Neural crest cell (in vitro differentiated cells): ENCODE results near the gene RPAIN. TPM values are rescaled to one million over a fixed set of nuclear protein-coding genes. Genes with fewer than 3 reads are reported as not detected.

Experiments
- DNase-seq: peaks from one replicate; pipeline ENCODE4 v3.0.0; 2021; ENCODE audit warnings: low read depth, mixed read lengths, low spot score
- H3K27ac Mint-ChIP-seq: one replicate; pipeline ENCODE4 v1.8.0; 2021; ENCODE audit warnings: mild to moderate bottlenecking, mixed read lengths; ENCODE audit not compliant: unreplicated experiment
- H3K27me3 Mint-ChIP-seq: 2 replicates; pipeline ENCODE4 v1.8.0; 2021; ENCODE audit warnings: low read depth, mild to moderate bottlenecking, mixed read lengths
- H3K36me3 Mint-ChIP-seq: 2 replicates; pipeline ENCODE4 v1.8.0; 2021; ENCODE audit warnings: low read depth, mild to moderate bottlenecking, mixed read lengths
- H3K4me1 Mint-ChIP-seq: 2 replicates; pipeline ENCODE4 v1.8.0; 2021; ENCODE audit warnings: mixed read lengths
- H3K4me3 Mint-ChIP-seq: one replicate; pipeline ENCODE4 v1.8.0; 2021; ENCODE audit warnings: mild to moderate bottlenecking, mixed read lengths
- H3K9me3 Mint-ChIP-seq: 2 replicates; pipeline ENCODE4 v1.8.0; 2021; ENCODE audit warnings: mixed read lengths
- total RNA-seq: library from RNA; stranded (reverse); gene quantifications from 2 replicates; pipeline ENCODE4 v1.2.1, GENCODE V29; 2021
- TF ChIP-seq, protein P1 (sequence below): fragments of 200-600 bp; sonication (generic); conservative IDR thresholded peaks from 2 replicates; pipeline ENCODE4 v1.5.0; 2021; ENCODE audit warnings: antibody characterized with exemption, mild to moderate bottlenecking

The RPAIN gene
- total RNA-seq, 1 donor from 2014 or later: 103 TPM

DNA sequence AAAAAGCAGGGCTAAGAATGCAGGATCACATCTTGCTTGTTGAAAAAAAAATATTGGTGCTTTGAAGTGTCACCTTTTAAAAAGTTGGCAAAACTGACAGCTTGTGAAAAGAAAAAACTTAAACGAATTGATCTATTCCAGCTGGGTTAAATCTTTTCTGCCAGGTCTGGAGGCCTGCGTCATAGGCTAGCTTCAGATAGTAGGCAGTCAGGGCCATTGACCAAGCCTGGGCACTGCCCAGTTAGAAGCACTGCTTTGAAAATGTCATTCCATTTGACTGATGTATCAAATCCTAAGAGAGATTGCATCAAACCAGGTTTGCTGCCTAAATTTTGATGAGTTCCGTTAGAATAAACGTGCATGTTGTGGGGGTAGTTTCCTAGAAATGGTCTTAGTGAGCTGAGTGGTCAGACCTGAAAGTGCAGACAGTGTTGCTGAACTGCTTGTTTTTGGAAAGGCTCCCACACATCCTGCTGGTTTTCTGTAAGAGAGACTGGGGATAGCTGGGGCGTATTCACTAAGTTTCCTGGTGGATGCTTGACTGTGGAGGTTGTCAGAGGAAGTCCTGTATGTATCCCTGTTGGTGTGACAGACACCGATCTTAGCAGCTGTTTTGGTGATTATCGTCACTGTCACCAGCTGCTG lies 39.4 kb upstream of the RPAIN start:
- Mint-ChIP-seq H3K36me3 (peaks cover 40% of the 10 kb centered on the region), H3K4me1 (no peaks in the 10 kb centered on the region), H3K9me3 (no peaks in the 10 kb centered on the region)

DNA sequence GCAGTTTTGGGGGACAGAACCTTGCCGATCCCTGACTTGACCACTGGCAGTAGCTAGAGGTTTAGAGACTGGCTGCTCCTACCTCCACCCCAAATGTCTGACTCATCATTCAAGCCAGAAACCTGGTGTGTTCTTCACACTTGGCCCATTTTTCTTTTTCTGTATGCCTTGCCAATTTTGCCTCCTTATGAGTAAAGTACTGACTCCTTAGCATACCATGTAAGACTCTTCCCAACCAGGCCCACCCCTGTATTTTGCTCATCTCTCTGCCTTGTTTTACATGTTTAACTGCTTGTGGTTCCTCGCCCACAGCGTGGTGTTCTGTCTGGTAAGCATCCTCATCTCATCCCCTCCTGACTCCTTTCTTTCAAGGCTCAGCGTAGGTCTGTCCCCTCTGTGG lies 38.4 kb upstream of the RPAIN start:
- Mint-ChIP-seq H3K36me3 (peaks cover 40% of the 10 kb centered on the region), H3K27me3 (no peaks in the 10 kb centered on the region), H3K9me3 (no peaks in the 10 kb centered on the region), H3K27ac (no peak overlapping the region), H3K4me1 (no peaks in the 10 kb centered on the region), H3K4me3 (peak overlapping the region; percentile 20)
- DNase-seq: no peak
- TF ChIP-seq, protein P1, sequence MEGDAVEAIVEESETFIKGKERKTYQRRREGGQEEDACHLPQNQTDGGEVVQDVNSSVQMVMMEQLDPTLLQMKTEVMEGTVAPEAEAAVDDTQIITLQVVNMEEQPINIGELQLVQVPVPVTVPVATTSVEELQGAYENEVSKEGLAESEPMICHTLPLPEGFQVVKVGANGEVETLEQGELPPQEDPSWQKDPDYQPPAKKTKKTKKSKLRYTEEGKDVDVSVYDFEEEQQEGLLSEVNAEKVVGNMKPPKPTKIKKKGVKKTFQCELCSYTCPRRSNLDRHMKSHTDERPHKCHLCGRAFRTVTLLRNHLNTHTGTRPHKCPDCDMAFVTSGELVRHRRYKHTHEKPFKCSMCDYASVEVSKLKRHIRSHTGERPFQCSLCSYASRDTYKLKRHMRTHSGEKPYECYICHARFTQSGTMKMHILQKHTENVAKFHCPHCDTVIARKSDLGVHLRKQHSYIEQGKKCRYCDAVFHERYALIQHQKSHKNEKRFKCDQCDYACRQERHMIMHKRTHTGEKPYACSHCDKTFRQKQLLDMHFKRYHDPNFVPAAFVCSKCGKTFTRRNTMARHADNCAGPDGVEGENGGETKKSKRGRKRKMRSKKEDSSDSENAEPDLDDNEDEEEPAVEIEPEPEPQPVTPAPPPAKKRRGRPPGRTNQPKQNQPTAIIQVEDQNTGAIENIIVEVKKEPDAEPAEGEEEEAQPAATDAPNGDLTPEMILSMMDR: no peak

More for the DNA sequence above, 39.4 kb upstream of the RPAIN start:
- TF ChIP-seq, protein P1: no peak
- no peak overlapping the region for H3K27ac Mint-ChIP-seq
- DNase-seq: no peak
- H3K27me3 Mint-ChIP-seq: no peaks in the 10 kb centered on the region
- peak overlapping the region; percentile 8 for H3K4me3 Mint-ChIP-seq

DNA sequence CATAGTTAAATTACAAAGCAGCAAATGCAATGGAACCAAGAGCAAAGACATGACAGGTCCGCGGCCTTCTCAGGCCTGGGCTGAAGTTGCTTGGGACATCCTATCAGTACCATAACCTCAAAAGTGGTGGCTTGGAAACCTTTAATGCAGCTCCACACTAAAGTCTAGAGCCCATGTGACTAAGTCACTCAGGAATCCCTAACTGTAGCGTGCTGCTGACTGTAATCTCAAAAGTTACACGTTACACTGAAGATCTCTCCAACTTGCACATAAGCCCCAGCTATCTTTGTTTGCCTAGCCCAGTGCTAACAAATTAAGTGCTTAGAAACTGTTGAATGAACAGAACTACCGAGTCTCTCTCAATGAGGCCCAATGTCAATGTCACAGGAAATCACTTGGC lies 28.3 kb upstream of the RPAIN start:
- DNase-seq: no peak
- Mint-ChIP-seq H3K27ac (no peak overlapping the region), H3K9me3 (no peaks in the 10 kb centered on the region), H3K4me3 (no peak overlapping the region), H3K27me3 (no peaks in the 10 kb centered on the region), H3K4me1 (no peaks in the 10 kb centered on the region), H3K36me3 (peaks cover 25% of the 10 kb centered on the region)
- TF ChIP-seq, protein P1: no peak

DNA sequence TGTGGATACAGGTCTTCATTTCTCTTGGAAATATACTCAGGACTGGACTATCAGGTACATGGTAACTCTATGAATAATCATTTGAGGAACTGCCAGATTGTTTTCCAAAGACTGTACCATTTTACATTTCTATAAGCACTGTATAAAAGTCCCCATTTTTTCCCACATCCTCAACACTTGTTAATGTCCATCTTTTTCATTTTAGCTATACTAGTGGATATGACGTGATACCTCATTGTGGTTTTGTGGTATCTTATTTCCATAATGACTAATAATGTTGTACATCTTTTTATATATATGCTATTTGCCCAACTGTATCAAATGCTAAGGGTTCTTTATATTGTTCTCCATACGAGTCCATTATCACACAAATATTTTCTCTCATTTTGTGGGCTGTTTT lies 23.4 kb upstream of the RPAIN start:
- no peak for DNase-seq
- no peaks in the 10 kb centered on the region for H3K9me3 Mint-ChIP-seq
- TF ChIP-seq, protein P1: no peak
- no peak overlapping the region for H3K4me3 Mint-ChIP-seq
- H3K27me3 Mint-ChIP-seq: no peaks in the 10 kb centered on the region
- no peak overlapping the region for H3K27ac Mint-ChIP-seq
- peaks cover 32% of the 10 kb centered on the region for H3K36me3 Mint-ChIP-seq
- H3K4me1 Mint-ChIP-seq: no peaks in the 10 kb centered on the region

DNA sequence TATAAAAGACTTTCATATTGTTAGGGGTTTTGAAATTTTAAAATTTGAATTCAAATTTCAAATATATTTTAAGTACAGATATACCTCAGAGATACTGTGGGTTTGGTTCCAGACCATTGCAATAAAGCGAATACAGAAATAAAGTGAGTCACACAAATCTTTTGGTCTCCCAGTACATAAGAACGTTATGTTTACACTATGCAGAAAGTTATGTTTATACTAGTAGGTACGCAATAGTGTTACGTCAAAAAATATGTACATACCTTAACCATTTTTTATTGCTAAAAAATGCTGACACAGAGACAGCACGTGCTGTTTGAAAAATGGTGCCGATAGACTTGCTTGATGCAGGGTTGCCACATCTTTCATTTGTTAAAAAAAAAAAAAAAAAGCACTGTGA lies 20.2 kb upstream of the RPAIN start:
- H3K27me3 Mint-ChIP-seq: no peaks in the 10 kb centered on the region
- TF ChIP-seq, protein P1: no peak
- no peak overlapping the region for H3K4me3 Mint-ChIP-seq
- peaks cover 22% of the 10 kb centered on the region for H3K36me3 Mint-ChIP-seq
- H3K27ac Mint-ChIP-seq: no peak overlapping the region
- no peaks in the 10 kb centered on the region for H3K4me1 Mint-ChIP-seq
- no peaks in the 10 kb centered on the region for H3K9me3 Mint-ChIP-seq
- DNase-seq: no peak
